CD4-positive, alpha-beta T cell treated with Interleukin-15 for 4 hours (primary cell): ENCODE measurements around the gene GPR42.

Experiments used
- DNase-seq: peaks from one replicate; pipeline ENCODE4 v3.0.0-alpha.2; 2020; ENCODE audit warnings: low spot score

GPR42 gene

GRCh38 chr19:35370722-35371121 lies at the start of gene GPR42:
GPR42 (plus strand) TSS chr19:35371068; CDS start chr19:35371360, 292 bp downstream.
- no peak for DNase-seq

- DNase-seq: no peak
Observed at GRCh38 chr19:35321291-35321690, 49.6 kb upstream of the GPR42 start.

- no peak for DNase-seq
Observed at GRCh38 chr19:35322014-35322413, 48.9 kb upstream of the GPR42 start.

- no peak for DNase-seq
Observed at GRCh38 chr19:35327642-35328041, 43.2 kb upstream of the GPR42 start.

- no peak for DNase-seq
Observed at GRCh38 chr19:35328851-35329285, 42.0 kb upstream of the GPR42 start, which contains the start of gene CD22. CD22 (plus strand) TSS chr19:35329187; CDS start chr19:35332041, 2,854 bp downstream.

- DNase-seq: no peak
Observed at GRCh38 chr19:35329323-35329722, 41.5 kb upstream of the GPR42 start.

- no peak for DNase-seq
Observed at GRCh38 chr19:35330475-35330874, 40.4 kb upstream of the GPR42 start.

- DNase-seq: no peak
Observed at GRCh38 chr19:35331551-35332214, 39.2 kb upstream of the GPR42 start.

GRCh38 chr19:35332817-35333216 lies 38.1 kb upstream of the GPR42 start:
- no peak for DNase-seq

- DNase-seq: no peak
Observed at GRCh38 chr19:35334144-35334753, 36.6 kb upstream of the GPR42 start.

GRCh38 chr19:35336166-35336955 lies 34.5 kb upstream of the GPR42 start:
- no peak for DNase-seq

- no peak for DNase-seq
Observed at GRCh38 chr19:35337097-35337983, 33.5 kb upstream of the GPR42 start.

GRCh38 chr19:35337984-35338296 lies 32.9 kb upstream of the GPR42 start:
- DNase-seq: no peak

- DNase-seq: no peak
Observed at GRCh38 chr19:35340431-35340830, 30.4 kb upstream of the GPR42 start.

GRCh38 chr19:35341006-35341405 lies 29.9 kb upstream of the GPR42 start:
- no peak for DNase-seq

- no peak for DNase-seq
Observed at GRCh38 chr19:35341565-35342225, 29.2 kb upstream of the GPR42 start.

GRCh38 chr19:35342430-35342829 lies 28.4 kb upstream of the GPR42 start:
- no peak for DNase-seq

GRCh38 chr19:35344511-35345031 lies 26.3 kb upstream of the GPR42 start:
- DNase-seq: no peak

GRCh38 chr19:35345671-35346111 lies 25.2 kb upstream of the GPR42 start:
- no peak for DNase-seq

GRCh38 chr19:35346193-35347052 lies 24.4 kb upstream of the GPR42 start:
- peak; percentile 74 for DNase-seq
